ENCODE data around the gene RAD51B. TPM values are rescaled to one million over a fixed set of nuclear protein-coding genes. Genes with fewer than 3 reads are reported as not detected.

Gene RAD51B
- total RNA-seq, 5 donors from 2014 or later (not counting 1 experiment from before 2014, with no cell fraction given), result 25.4 to 47.9 (median 30.0) TPM

- peak; percentile 32 to 59 (median 46) for ATAC-seq (replicated peaks in 1 of 4)
- H3K4me3 Mint-ChIP-seq, result no peak overlapping the region
- peak in 32 of 35 experiments; percentile 3 to 78 (median 34) for DNase-seq
Observed at GRCh38 chr14:67943947-67944346, 124.4 kb downstream of the RAD51B start.

GRCh38 chr14:67944605-67945004 lies 125.0 kb downstream of the RAD51B start:
- H3K36me3 ChIP-seq (ENCODE audit: control insufficient read depth in 2 of 2, extremely low read depth in 1 of 2, insufficient read depth in 1 of 2, low read length in 1 of 2), result no peaks in the 10 kb centered on the region
- Mint-ChIP-seq H3K9me3 (no peaks in the 10 kb centered on the region), H3K27ac (no peak overlapping the region), H3K36me3 (peaks cover 6% of the 10 kb centered on the region), H3K27me3 (no peaks in the 10 kb centered on the region), H3K4me1 (peaks cover 0 to 5% (median 0%) of the 10 kb centered on the region in 3 donors), H3K4me3 (no peak overlapping the region)
- ChIA-PET CTCF (interaction anchor here (0.5 to 3.0 kb wide), 22 partner anchors 11 to 1913 kb away, joined by 3 to 16 read pairs (median 4); no protein-coding TSS in a partner anchor), POLR2A (interaction anchor here in 1 of 2 donors (0.6 to 0.7 kb wide), 2 partner anchors 63 to 1001 kb away, joined by 3 read pairs; no protein-coding TSS in a partner anchor)
- ATAC-seq (replicated peaks in 1 of 4) (no peak), DNase-seq (no peak)
- H3K9me3 ChIP-seq, result no peaks in the 10 kb centered on the region
- no peak overlapping the region for H3K27ac ChIP-seq (ENCODE audit: low read length)
- no CpG with 5 or more reads among the region's 1 CpG for WGBS (ENCODE audit: insufficient coverage)
- H3K4me3 ChIP-seq (ENCODE audit: control insufficient read depth in 1 of 2, extremely low read depth in 1 of 2, low read length in 1 of 2), result no peak overlapping the region
- no peaks in the 10 kb centered on the region for H3K4me1 ChIP-seq (ENCODE audit: control insufficient read depth in 1 of 2, extremely low read depth in 1 of 2, insufficient read depth in 2 of 2, low read length in 2 of 2)
- H3K27me3 ChIP-seq (replicated peaks in 1 of 2; ENCODE audit: control insufficient read depth in 2 of 2, extremely low read depth in 1 of 2, insufficient read depth in 2 of 2, low read length in 1 of 2), result no peaks in the 10 kb centered on the region

More at GRCh38 chr14:67943947-67944346, 124.4 kb downstream of the RAD51B start:
- Mint-ChIP-seq H3K36me3 (no peaks in the 10 kb centered on the region), H3K4me1 (peaks cover 0 to 5% (median 0%) of the 10 kb centered on the region in 3 donors), H3K9me3 (no peaks in the 10 kb centered on the region), H3K27ac (no peak overlapping the region), H3K27me3 (no peaks in the 10 kb centered on the region)
- Histone ChIP-seq H3K36me3 (ENCODE audit: control insufficient read depth in 2 of 2, extremely low read depth in 1 of 2, insufficient read depth in 1 of 2, low read length in 1 of 2) (no peaks in the 10 kb centered on the region), H3K4me1 (ENCODE audit: control insufficient read depth in 1 of 2, extremely low read depth in 1 of 2, insufficient read depth in 2 of 2, low read length in 2 of 2) (no peaks in the 10 kb centered on the region), H3K9me3 (no peaks in the 10 kb centered on the region), H3K27me3 (replicated peaks in 1 of 2; ENCODE audit: control insufficient read depth in 2 of 2, extremely low read depth in 1 of 2, insufficient read depth in 2 of 2, low read length in 1 of 2) (no peaks in the 10 kb centered on the region), H3K4me3 (ENCODE audit: control insufficient read depth in 1 of 2, extremely low read depth in 1 of 2, low read length in 1 of 2) (no peak overlapping the region), H3K27ac (ENCODE audit: low read length) (no peak overlapping the region)
- POLR2A ChIA-PET, result interaction anchor here in 1 of 2 donors (0.7 kb wide), 1 partner anchor 1002 kb away, joined by 3 read pairs; no protein-coding TSS in a partner anchor
- CTCF ChIA-PET, result interaction anchor here (0.5 to 3.0 kb wide), 23 partner anchors 10 to 1914 kb away, joined by 3 to 16 read pairs (median 4); no protein-coding TSS in a partner anchor
- WGBS (ENCODE audit: insufficient coverage), result no CpG with 5 or more reads among the region's 3 CpGs

- Mint-ChIP-seq H3K4me3 (no peak overlapping the region), H3K27ac (no peak overlapping the region), H3K27me3 (no peaks in the 10 kb centered on the region), H3K4me1 (no peaks in the 10 kb centered on the region), H3K9me3 (no peaks in the 10 kb centered on the region), H3K36me3 (peaks cover 8% of the 10 kb centered on the region)
- ChIA-PET POLR2A (interaction anchor here in 1 of 2 donors (0.7 kb wide), 1 partner anchor 307 kb away, joined by 3 read pairs; no protein-coding TSS in a partner anchor), CTCF (no interaction called here)
- no peak for DNase-seq
- ATAC-seq (replicated peaks in 1 of 4), result no peak
- Histone ChIP-seq H3K27me3 (replicated peaks in 1 of 2; ENCODE audit: control insufficient read depth in 2 of 2, extremely low read depth in 1 of 2, insufficient read depth in 2 of 2, low read length in 1 of 2) (no peaks in the 10 kb centered on the region), H3K9me3 (no peaks in the 10 kb centered on the region), H3K36me3 (ENCODE audit: control insufficient read depth in 2 of 2, extremely low read depth in 1 of 2, insufficient read depth in 1 of 2, low read length in 1 of 2) (no peaks in the 10 kb centered on the region), H3K4me1 (ENCODE audit: control insufficient read depth in 1 of 2, extremely low read depth in 1 of 2, insufficient read depth in 2 of 2, low read length in 2 of 2) (no peaks in the 10 kb centered on the region), H3K27ac (ENCODE audit: low read length) (no peak overlapping the region), H3K4me3 (ENCODE audit: control insufficient read depth in 1 of 2, extremely low read depth in 1 of 2, low read length in 1 of 2) (no peak overlapping the region)
- 83% methylated on average over 2 of the region's 4 CpGs for WGBS (ENCODE audit: insufficient coverage)
Observed at GRCh38 chr14:67949771-67950170, 130.2 kb downstream of the RAD51B start.

DNA sequence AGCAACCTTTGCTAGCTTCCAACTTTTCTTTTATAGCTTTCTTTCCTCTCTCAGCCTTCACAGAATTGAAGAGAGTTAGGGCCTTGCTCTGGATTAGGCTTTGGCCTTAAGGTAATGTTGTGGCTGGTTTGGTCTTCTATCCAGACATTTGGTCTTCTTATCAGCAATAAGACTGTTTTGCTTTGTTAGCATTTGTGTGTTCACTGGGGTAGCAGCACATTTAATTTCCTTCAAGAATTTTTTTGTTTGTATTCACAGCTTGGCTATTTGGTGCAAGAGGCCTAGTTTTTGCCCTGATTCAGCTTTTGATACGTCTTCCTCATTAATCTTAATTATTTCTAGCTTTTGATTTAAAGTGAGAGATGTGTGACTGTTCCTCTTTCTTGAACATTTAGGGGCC lies 130.8 kb downstream of the RAD51B start:
- no peak overlapping the region for H3K4me3 ChIP-seq (ENCODE audit: control insufficient read depth in 1 of 2, extremely low read depth in 1 of 2, low read length in 1 of 2)
- no peaks in the 10 kb centered on the region for H3K27me3 ChIP-seq (replicated peaks in 1 of 2; ENCODE audit: control insufficient read depth in 2 of 2, extremely low read depth in 1 of 2, insufficient read depth in 2 of 2, low read length in 1 of 2)
- no peaks in the 10 kb centered on the region for H3K4me1 Mint-ChIP-seq
- H3K4me1 ChIP-seq (ENCODE audit: control insufficient read depth in 1 of 2, extremely low read depth in 1 of 2, insufficient read depth in 2 of 2, low read length in 2 of 2), result no peaks in the 10 kb centered on the region
- WGBS (ENCODE audit: insufficient coverage), result no CpG with 5 or more reads among the region's 1 CpG
- H3K27ac ChIP-seq (ENCODE audit: low read length), result no peak overlapping the region
- H3K36me3 ChIP-seq (ENCODE audit: control insufficient read depth in 2 of 2, extremely low read depth in 1 of 2, insufficient read depth in 1 of 2, low read length in 1 of 2), result no peaks in the 10 kb centered on the region
- no peaks in the 10 kb centered on the region for H3K9me3 ChIP-seq
- ChIA-PET CTCF (no interaction called here), POLR2A (no interaction called here)
- no peak for DNase-seq
- H3K27me3 Mint-ChIP-seq, result no peaks in the 10 kb centered on the region
- no peaks in the 10 kb centered on the region for H3K9me3 Mint-ChIP-seq
- no peak overlapping the region for H3K4me3 Mint-ChIP-seq
- ATAC-seq (replicated peaks in 1 of 4), result no peak
- peaks cover 8% of the 10 kb centered on the region for H3K36me3 Mint-ChIP-seq
- no peak overlapping the region for H3K27ac Mint-ChIP-seq

GRCh38 chr14:67951529-67952135 lies 132.1 kb downstream of the RAD51B start:
- CTCF ChIA-PET, result no interaction called here
- no peaks in the 10 kb centered on the region for H3K4me1 ChIP-seq (ENCODE audit: control insufficient read depth in 1 of 2, extremely low read depth in 1 of 2, insufficient read depth in 2 of 2, low read length in 2 of 2)
- Mint-ChIP-seq H3K27me3 (no peaks in the 10 kb centered on the region), H3K9me3 (no peaks in the 10 kb centered on the region), H3K4me3 (no peak overlapping the region), H3K36me3 (peaks cover 8% of the 10 kb centered on the region), H3K4me1 (no peaks in the 10 kb centered on the region), H3K27ac (no peak overlapping the region)
- no peaks in the 10 kb centered on the region for H3K27me3 ChIP-seq (replicated peaks in 1 of 2; ENCODE audit: control insufficient read depth in 2 of 2, extremely low read depth in 1 of 2, insufficient read depth in 2 of 2, low read length in 1 of 2)
- H3K36me3 ChIP-seq (ENCODE audit: control insufficient read depth in 2 of 2, extremely low read depth in 1 of 2, insufficient read depth in 1 of 2, low read length in 1 of 2), result no peaks in the 10 kb centered on the region
- H3K27ac ChIP-seq (ENCODE audit: low read length), result no peak overlapping the region
- no peak for ATAC-seq (replicated peaks in 1 of 4)
- no peaks in the 10 kb centered on the region for H3K9me3 ChIP-seq
- no peak for DNase-seq
- 92% methylated on average over 2 of the region's 2 CpGs for WGBS (ENCODE audit: insufficient coverage)
- no peak overlapping the region for H3K4me3 ChIP-seq (ENCODE audit: control insufficient read depth in 1 of 2, extremely low read depth in 1 of 2, low read length in 1 of 2)
- POLR2A ChIA-PET, result no interaction called here

DNA sequence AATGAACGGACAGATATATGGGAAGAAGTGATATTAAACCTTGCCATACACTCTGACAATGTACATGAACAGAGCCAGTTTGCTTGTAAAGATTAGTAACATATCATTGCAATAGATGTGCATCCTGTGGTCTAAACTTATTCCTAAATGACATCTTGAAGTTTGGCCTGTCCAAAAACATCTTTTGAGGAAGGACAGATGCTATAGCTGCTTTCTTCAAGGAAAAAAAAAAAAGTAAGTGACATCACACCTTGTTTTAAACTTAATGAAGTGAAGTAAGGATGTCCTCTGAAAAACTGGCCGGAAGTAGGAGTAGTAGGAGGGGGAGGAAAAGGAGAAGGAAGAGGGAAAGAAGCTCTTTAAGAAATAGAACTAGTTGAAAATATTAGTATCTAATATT lies 132.8 kb downstream of the RAD51B start:
- Mint-ChIP-seq H3K9me3 (no peaks in the 10 kb centered on the region), H3K27ac (no peak overlapping the region), H3K27me3 (no peaks in the 10 kb centered on the region), H3K36me3 (peaks cover 11% of the 10 kb centered on the region), H3K4me3 (no peak overlapping the region), H3K4me1 (no peaks in the 10 kb centered on the region)
- CTCF ChIA-PET, result no interaction called here
- DNase-seq (no peak), ATAC-seq (replicated peaks in 1 of 4) (no peak)
- Histone ChIP-seq H3K27me3 (replicated peaks in 1 of 2; ENCODE audit: control insufficient read depth in 2 of 2, extremely low read depth in 1 of 2, insufficient read depth in 2 of 2, low read length in 1 of 2) (no peaks in the 10 kb centered on the region), H3K27ac (ENCODE audit: low read length) (no peak overlapping the region), H3K4me3 (ENCODE audit: control insufficient read depth in 1 of 2, extremely low read depth in 1 of 2, low read length in 1 of 2) (no peak overlapping the region), H3K9me3 (no peaks in the 10 kb centered on the region), H3K4me1 (ENCODE audit: control insufficient read depth in 1 of 2, extremely low read depth in 1 of 2, insufficient read depth in 2 of 2, low read length in 2 of 2) (no peaks in the 10 kb centered on the region), H3K36me3 (ENCODE audit: control insufficient read depth in 2 of 2, extremely low read depth in 1 of 2, insufficient read depth in 1 of 2, low read length in 1 of 2) (no peaks in the 10 kb centered on the region)
- POLR2A ChIA-PET, result interaction anchor here in 1 of 2 donors (0.7 kb wide), 1 partner anchor 255 kb away, joined by 4 read pairs; no protein-coding TSS in a partner anchor
- WGBS (ENCODE audit: insufficient coverage), result 100% methylated on average over 1 of the region's 2 CpGs
